C4-2B (cell line): ENCODE data around the gene ABLIM3.

Experiments
- CTCF ChIP-seq: fragments of 450-650 bp; conservative IDR thresholded peaks from 2 replicates; pipeline ENCODE4 v1.5.1; 2017; ENCODE audit warnings: mild to moderate bottlenecking
- ZFX ChIP-seq: fragments of 450-650 bp; IDR thresholded peaks from 2 replicates; pipeline ENCODE4 v1.6.1; 2017

DNA sequence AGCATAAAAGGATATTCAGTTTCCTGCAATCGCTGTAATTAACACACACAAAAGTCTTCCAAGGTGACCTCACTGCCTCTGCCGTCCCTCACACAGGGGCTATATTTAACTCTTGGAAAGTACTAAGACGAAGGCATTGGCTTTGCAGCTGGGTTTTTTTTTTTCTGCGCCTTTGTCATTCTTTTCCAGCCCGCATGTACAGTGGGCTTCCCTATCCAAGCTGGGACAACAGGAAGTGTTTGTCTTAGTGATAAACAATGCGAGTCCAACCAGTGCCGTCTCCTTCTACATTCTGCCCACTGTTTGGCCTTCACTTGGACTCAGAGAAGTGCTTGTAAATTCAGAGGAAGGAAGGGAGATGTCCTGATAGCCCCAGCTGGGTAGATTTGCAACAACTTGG, 148.0 kb downstream of the ABLIM3 start:
- TF ChIP-seq CTCF (no peak), ZFX (no peak)
